ENCODE data around the gene PEAK3.

PEAK3 gene

DNA sequence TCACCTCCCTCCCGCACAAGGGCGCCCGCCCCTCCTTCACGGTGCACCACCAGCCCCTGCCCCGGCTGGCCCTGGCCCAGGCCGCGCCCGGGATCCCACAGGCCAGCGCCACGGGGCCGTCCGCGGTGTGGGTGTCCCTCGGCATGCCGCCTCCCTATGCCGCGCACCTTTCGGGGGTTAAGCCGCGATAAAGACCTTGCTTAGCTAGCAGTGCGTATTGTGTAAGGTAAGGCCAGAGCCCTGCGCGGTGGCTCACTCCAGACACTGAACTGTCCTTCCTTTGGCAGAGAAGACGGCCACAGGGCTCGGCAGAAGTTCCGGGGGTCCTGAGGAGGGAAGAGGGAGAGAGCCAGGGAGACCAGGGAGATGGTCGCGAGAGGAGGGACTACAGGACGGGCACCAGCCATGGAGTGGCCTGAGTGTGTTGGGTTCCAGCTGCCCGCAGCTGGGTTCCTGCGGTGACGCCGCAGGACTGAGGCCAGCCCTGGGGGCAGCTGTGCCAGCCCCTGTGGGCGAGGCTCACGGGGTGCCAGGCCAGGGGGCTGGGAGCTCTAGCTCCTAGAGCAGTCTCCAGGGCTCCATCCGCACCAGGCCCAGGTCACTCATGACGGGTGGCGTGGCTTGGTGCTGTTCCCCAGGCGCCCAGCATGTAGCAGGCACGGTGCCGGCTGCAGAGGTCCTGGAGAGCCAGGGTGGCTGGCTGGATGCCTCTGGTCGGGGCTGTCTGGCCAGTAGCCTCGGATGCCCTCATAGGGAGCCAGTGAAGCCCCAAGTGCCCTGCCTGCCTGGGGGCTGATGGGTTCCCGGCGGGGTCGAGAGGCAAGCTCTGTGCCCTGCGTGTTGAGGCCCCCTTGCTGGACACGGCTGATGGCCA lies 53.6 kb downstream of the PEAK3 start:
- TF ChIP-seq, protein P1, sequence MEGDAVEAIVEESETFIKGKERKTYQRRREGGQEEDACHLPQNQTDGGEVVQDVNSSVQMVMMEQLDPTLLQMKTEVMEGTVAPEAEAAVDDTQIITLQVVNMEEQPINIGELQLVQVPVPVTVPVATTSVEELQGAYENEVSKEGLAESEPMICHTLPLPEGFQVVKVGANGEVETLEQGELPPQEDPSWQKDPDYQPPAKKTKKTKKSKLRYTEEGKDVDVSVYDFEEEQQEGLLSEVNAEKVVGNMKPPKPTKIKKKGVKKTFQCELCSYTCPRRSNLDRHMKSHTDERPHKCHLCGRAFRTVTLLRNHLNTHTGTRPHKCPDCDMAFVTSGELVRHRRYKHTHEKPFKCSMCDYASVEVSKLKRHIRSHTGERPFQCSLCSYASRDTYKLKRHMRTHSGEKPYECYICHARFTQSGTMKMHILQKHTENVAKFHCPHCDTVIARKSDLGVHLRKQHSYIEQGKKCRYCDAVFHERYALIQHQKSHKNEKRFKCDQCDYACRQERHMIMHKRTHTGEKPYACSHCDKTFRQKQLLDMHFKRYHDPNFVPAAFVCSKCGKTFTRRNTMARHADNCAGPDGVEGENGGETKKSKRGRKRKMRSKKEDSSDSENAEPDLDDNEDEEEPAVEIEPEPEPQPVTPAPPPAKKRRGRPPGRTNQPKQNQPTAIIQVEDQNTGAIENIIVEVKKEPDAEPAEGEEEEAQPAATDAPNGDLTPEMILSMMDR (conservative IDR thresholded peaks at IDR 0.05; ENCODE audit: low read depth, low read length): no peak
- H3K4me3 ChIP-seq (ENCODE audit: low read length): no peak overlapping the region
- no peak for DNase-seq (ENCODE audit: low read depth)

DNA sequence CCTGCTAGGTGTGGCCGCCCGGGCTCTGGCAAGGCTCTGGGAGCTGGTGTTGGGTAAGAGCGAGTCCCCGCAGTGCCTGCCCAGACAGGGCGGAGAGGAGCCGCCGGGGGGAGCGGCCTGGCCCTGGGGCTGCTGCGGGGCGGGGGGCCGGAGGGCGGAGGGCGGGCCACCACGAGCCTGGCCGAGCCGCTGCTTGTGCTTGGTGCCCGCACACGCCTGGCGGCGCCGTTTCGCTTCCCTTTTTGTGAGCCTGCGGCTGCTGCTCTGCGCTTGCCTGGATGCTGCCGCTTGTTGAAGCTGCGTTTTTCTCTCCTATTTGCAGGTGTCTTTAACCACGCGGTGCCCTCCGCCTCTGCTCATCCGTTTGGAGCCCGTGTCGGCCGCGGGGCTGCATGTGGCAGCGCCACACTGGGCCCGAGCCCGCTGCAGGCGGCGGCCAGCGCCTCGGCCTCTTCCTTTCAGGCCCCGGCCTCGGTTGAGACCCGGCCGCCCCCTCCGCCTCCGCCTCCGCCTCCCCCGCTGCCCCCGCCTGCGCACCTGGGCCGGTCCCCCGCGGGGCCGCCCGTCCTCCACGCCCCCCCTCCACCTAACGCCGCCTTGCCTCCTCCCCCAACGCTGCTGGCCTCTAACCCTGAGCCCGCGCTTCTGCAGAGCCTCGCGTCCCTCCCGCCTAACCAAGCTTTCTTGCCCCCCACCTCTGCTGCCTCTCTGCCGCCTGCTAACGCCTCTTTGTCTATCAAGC lies 54.4 kb downstream of the PEAK3 start:
- no peak overlapping the region for H3K4me3 ChIP-seq (ENCODE audit: low read length)
- TF ChIP-seq, protein P1 (conservative IDR thresholded peaks at IDR 0.05; ENCODE audit: low read depth, low read length): no peak
- DNase-seq (ENCODE audit: low read depth): no peak

DNA sequence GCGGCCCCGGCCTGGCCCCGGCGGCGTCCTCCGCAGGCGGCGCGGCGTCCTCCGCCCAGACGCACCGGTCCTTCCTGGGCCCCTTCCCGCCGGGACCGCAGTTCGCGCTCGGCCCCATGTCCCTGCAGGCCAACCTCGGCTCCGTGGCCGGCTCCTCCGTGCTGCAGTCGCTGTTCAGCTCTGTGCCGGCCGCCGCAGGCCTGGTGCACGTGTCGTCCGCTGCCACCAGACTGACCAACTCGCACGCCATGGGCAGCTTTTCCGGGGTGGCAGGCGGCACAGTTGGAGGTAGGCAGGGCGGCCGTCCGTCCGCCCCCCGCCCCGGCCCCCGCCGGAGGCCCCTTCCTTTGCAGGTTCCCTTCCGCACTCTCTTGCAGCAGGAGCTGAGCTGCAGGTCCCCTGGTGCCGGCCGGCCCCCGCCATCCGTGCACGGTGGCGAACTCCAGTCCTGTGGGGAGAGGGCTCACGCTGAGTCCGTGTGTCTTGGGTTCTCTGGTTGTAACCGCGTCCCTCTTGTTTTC lies 55.1 kb downstream of the PEAK3 start:
- no peak overlapping the region for H3K4me3 ChIP-seq (ENCODE audit: low read length)
- TF ChIP-seq, protein P1 (conservative IDR thresholded peaks at IDR 0.05; ENCODE audit: low read depth, low read length): no peak
- no peak for DNase-seq (ENCODE audit: low read depth)

DNA sequence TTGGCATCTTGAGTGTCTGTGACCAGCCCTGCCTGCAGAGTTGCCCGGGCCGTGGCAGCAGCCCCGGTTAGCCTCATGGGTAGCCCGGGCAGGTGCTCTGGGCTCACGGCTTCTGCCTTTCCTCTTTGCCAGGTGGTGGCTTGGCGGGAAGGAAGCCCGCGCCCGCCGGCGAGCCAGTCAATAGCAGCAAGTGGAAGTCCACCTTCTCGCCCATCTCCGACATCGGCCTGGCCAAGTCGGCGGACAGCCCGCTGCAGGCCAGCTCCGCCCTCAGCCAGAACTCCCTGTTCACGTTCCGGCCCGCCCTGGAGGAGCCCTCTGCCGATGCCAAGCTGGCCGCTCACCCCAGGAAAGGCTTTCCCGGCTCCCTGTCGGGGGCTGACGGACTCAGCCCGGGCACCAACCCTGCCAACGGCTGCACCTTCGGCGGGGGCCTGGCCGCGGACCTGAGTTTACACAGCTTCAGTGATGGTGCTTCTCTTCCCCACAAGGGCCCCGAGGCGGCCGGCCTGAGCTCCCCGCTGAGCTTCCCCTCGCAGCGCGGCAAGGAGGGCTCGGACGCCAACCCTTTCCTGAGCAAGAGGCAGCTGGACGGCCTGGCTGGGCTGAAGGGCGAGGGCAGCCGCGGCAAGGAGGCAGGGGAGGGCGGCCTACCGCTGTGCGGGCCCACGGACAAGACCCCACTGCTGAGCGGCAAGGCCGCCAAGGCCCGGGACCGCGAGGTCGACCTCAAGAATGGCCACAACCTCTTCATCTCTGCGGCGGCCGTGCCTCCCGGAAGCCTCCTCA lies 55.7 kb downstream of the PEAK3 start:
- TF ChIP-seq, protein P1 (conservative IDR thresholded peaks at IDR 0.05; ENCODE audit: low read depth, low read length): no peak
- no peak overlapping the region for H3K4me3 ChIP-seq (ENCODE audit: low read length)
- no peak for DNase-seq (ENCODE audit: low read depth)

DNA sequence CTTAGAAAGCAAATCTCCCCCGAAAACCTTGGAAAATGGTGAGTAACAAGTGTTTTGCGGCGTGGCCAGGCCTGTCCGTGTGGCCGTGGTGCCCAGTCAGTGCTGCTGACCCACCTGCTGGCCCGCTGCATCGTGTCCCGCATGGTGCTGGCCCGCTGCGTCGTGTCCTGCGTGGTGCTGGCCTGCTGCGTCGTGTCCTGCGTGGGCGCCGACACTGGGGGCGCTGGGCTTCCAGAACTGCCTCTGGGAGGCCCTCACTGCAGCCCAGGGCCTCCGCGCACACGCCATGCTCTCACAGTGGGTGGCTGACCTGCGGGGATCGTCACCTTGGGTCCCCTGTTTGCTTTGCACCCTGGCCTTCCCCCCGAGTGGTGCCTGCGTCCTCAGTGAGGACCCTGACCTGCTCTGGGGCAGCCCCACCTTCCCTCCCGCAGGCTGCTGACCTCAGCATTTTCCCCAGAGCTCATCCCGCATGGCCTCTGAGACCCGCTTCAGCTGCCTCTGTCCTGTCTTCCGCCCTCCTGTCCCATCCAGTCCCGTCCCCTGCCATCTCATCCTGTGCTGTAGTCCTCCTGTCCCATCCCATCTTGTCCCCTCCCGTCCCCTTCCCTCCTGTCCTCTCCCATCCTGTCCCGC lies 56.4 kb downstream of the PEAK3 start:
- TF ChIP-seq, protein P1 (conservative IDR thresholded peaks at IDR 0.05; ENCODE audit: low read depth, low read length): no peak
- H3K4me3 ChIP-seq (ENCODE audit: low read length): no peak overlapping the region
- DNase-seq (ENCODE audit: low read depth): no peak

DNA sequence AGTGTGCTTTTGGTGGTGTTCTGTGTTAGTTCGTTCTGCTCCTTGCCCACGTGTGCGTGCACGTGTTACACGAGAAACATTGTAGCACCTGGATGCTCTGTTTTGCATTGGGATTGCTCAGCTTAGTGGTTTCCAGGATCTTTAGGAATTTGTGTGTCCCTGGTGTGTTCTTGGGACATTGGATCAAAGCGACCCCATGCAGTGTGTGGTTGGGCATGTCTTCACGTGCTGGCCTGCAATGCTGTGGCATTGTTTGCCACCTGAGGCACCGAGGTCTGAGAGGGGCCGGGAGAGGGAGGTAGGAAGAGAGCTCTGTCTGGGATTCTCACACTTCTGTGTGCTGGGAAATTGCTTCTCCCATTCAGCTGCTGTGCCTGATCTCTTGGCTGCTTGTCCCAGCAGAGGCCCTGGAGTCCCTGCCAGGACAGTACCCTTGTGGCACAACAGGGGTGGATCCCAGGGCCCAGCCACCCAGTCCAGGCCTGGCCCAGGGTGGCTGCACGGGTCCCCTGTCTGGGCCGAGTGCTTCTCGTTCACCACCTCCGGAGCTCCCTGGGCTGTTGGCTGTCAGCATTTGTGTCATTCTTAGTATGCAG lies 57.1 kb downstream of the PEAK3 start:
- no peak overlapping the region for H3K4me3 ChIP-seq (ENCODE audit: low read length)
- no peak for DNase-seq (ENCODE audit: low read depth)
- TF ChIP-seq, protein P1 (conservative IDR thresholded peaks at IDR 0.05; ENCODE audit: low read depth, low read length): no peak

Data from retinal pigment epithelial cell (primary cell).